PC-3 (cell line): ENCODE data around the gene PPP2R1B. TPM values are rescaled to one million over a fixed set of nuclear protein-coding genes. Genes with fewer than 3 reads are reported as not detected.
"Not testable (repeated sequence)": the region's sequence is repeated elsewhere in the genome, so short reads cannot be mapped to it uniquely, and the experiment has no call there.

Experiments
- ATAC-seq: fragments of 200-7000 bp; cut with Tn5 transposase; 2 replicates; pipeline ENCODE4 v1.9.1; 2020; ENCODE audit warnings: mild to moderate bottlenecking, moderate library complexity
- BruUV-seq: library from RNA; stranded (reverse); fragments of 400-500 nt; replicated peaks from 2 replicates; lab custom pipeline; 2021; lab: Mats Ljungman, UMichigan
- CTCF ChIA-PET: fragments of 300-600 bp; sonication (Branson Sonifier 250); formaldehyde crosslinking; loops from one replicate; lab custom pipeline; 2022; ENCODE audit warnings: antibody characterized with exemption; lab: Charles Lee
- POLR2A ChIA-PET: fragments of 300-600 bp; sonication (Branson Sonifier 250); formaldehyde crosslinking; loops from one replicate; lab custom pipeline; 2022; ENCODE audit warnings: antibody characterized with exemption; ENCODE audit not compliant: unreplicated experiment; lab: Charles Lee
- DNase-seq: peaks from one replicate; pipeline ENCODE4 v3.0.0-alpha.2; 2015
- H2AFZ ChIP-seq: fragments of 300-600 bp; sonication (generic); 2 replicates; pipeline ENCODE4 v1.6.0; 2016; ENCODE audit warnings: antibody characterized with exemption, low read length
- H3F3A ChIP-seq: fragments of 300-600 bp; sonication (generic); one replicate; pipeline ENCODE4 v1.6.0; 2017; ENCODE audit warnings: antibody characterized with exemption, low read length, control low read depth, mild to moderate bottlenecking; ENCODE audit not compliant: unreplicated experiment
- H3K27ac ChIP-seq: fragments of 300-600 bp; sonication (generic); 2 replicates; pipeline ENCODE4 v1.5.1; 2016; ENCODE audit warnings: mild to moderate bottlenecking, low read length
- H3K27me3 ChIP-seq: fragments of 300-600 bp; sonication (generic); 2 replicates; pipeline ENCODE4 v1.6.1; 2016; ENCODE audit warnings: low read length, mixed read lengths
- H3K36me3 ChIP-seq: fragments of 300-600 bp; sonication (generic); 2 replicates; pipeline ENCODE4 v1.6.1; 2016; ENCODE audit warnings: low read depth, mixed run types, low read length, mixed read lengths
- H3K4me1 ChIP-seq: fragments of 300-600 bp; sonication (generic); 2 replicates; pipeline ENCODE4 v1.5.1; 2016; ENCODE audit warnings: low read length; ENCODE audit not compliant: insufficient read depth
- H3K4me2 ChIP-seq: fragments of 300-600 bp; sonication (generic); 2 replicates; pipeline ENCODE4 v1.6.0; 2016; ENCODE audit warnings: low read length
- H3K4me3 ChIP-seq: fragments of 300-600 bp; sonication (generic); 2 replicates; pipeline ENCODE4 v1.5.1; 2016; ENCODE audit warnings: mild to moderate bottlenecking, low read length, mixed read lengths
- H3K79me2 ChIP-seq: fragments of 300-600 bp; sonication (generic); 2 replicates; pipeline ENCODE4 v1.6.1; 2017; ENCODE audit warnings: low read length, mixed read lengths
- H3K9ac ChIP-seq: fragments of 300-600 bp; sonication (generic); 2 replicates; pipeline ENCODE4 v1.6.0; 2016; ENCODE audit warnings: mild to moderate bottlenecking, low read length
- H3K9me2 ChIP-seq: fragments of 300-600 bp; sonication (generic); replicated peaks from 2 replicates; pipeline ENCODE4 v1.6.1; 2016; ENCODE audit warnings: mixed run types, low read length, mixed read lengths
- H3K9me3 ChIP-seq: fragments of 300-600 bp; sonication (generic); 2 replicates; pipeline ENCODE4 v1.6.1; 2016; ENCODE audit warnings: low read length, mixed read lengths
- H4K20me1 ChIP-seq: fragments of 300-600 bp; sonication (generic); 2 replicates; pipeline ENCODE4 v1.6.1; 2016; ENCODE audit warnings: low read length, mixed read lengths
- CTCF ChIP-seq: fragments of 300-600 bp; sonication (generic); conservative IDR thresholded peaks from 2 replicates; pipeline ENCODE4 v1.5.1; 2017; ENCODE audit warnings: antibody characterized with exemption, low read depth, mild to moderate bottlenecking, low read length
- EZH2 ChIP-seq: fragments of 300-600 bp; sonication (generic); IDR thresholded peaks from one replicate; pipeline ENCODE4 v1.6.1; 2017; ENCODE audit warnings: antibody characterized with exemption, mild to moderate bottlenecking, low read length; ENCODE audit not compliant: unreplicated experiment
- EZH2phosphoT487 ChIP-seq: fragments of 300-600 bp; sonication (generic); IDR thresholded peaks from 2 replicates; pipeline ENCODE4 v1.6.1; 2018; ENCODE audit warnings: mild to moderate bottlenecking, antibody characterized with exemption, low read length, borderline replicate concordance
- intact Hi-C: fragments of 100-400 bp; cut with micrococcal nuclease; formaldehyde crosslinking; loops from 2 replicates; pipeline ENCODE4 v1.9.0; 2023
- total RNA-seq: library from RNA; depleted of rRNA; stranded (reverse); fragments of >200 nt; gene quantifications from 2 replicates; pipeline ENCODE4 v1.2.3, GENCODE V29; 2014

Gene PPP2R1B
- total RNA-seq, 1 experiment from 2014 or later: 41.5 TPM

- peak overlapping the region; percentile 81 for H3K27ac ChIP-seq
- H3K4me3 ChIP-seq: peak overlapping the region; percentile 20
- TF ChIP-seq EZH2: no peak
- no peak for TF ChIP-seq EZH2phosphoT487
- no peak for TF ChIP-seq CTCF
- H3K9ac ChIP-seq: peak overlapping the region; percentile 46
- intact Hi-C loops: loop anchor here (1.0 kb wide), 5 partner anchors 12 to 115 kb away; partner anchors contain the start of gene PPP2R1B
- no peaks in the 10 kb centered on the region for H3K9me2 ChIP-seq
- no peaks in the 10 kb centered on the region for H4K20me1 ChIP-seq
- ChIA-PET CTCF (interaction anchor here (0.5 to 1.0 kb wide), 2 partner anchors 16 to 21 kb away, joined by 3 to 4 read pairs; no protein-coding TSS in a partner anchor), POLR2A (interaction anchor here (0.6 kb wide), 2 partner anchors 11 to 47 kb away, joined by 4 to 5 read pairs; partner anchors contain the start of gene PPP2R1B)
- ATAC-seq (0 out of 2 replicates have a peak, but pooled peaks have one; percentile 2), DNase-seq (no peak)
- H3K27me3 ChIP-seq: no peaks in the 10 kb centered on the region
- peak overlapping the region; percentile 72 for H3K4me2 ChIP-seq
- peak overlapping the region; percentile 8; the same call in 1 of the 2 replicates for H2AFZ ChIP-seq
- H3K4me1 ChIP-seq: peaks cover 21% of the 10 kb centered on the region
- H3K79me2 ChIP-seq: no peaks in the 10 kb centered on the region
- no TSS peak for BruUV-seq
- no peaks in the 10 kb centered on the region for H3K9me3 ChIP-seq
- H3K36me3 ChIP-seq: peaks cover 25% of the 10 kb centered on the region
- H3F3A ChIP-seq: peaks cover 11% of the 10 kb centered on the region
These were observed 47.3 kb downstream of the PPP2R1B start for GRCh38 chr11:111718859-111719258.

GRCh38 chr11:111718436-111718835 lies 47.8 kb downstream of the PPP2R1B start:
- no TSS peak for BruUV-seq
- Histone ChIP-seq H3F3A (peaks cover 11% of the 10 kb centered on the region), H3K9me3 (no peaks in the 10 kb centered on the region), H3K79me2 (no peaks in the 10 kb centered on the region), H4K20me1 (no peaks in the 10 kb centered on the region), H3K4me3 (peak overlapping the region; percentile 20), H3K9me2 (no peaks in the 10 kb centered on the region), H3K9ac (peak overlapping the region; percentile 46), H3K4me1 (peaks cover 21% of the 10 kb centered on the region), H3K27me3 (no peaks in the 10 kb centered on the region), H3K27ac (peak overlapping the region; percentile 81), H3K4me2 (peak overlapping the region; percentile 72), H3K36me3 (peaks cover 24% of the 10 kb centered on the region), H2AFZ (peak overlapping the region; percentile 8; the same call in 1 of the 2 replicates)
- ATAC-seq: peak; percentile 96
- ChIA-PET POLR2A (interaction anchor here (0.5 to 0.6 kb wide), 3 partner anchors 11 to 114 kb away, joined by 3 to 5 read pairs (median 4); partner anchors contain the start of gene PPP2R1B), CTCF (interaction anchor here (0.6 to 1.2 kb wide), 3 partner anchors 16 to 163 kb away, joined by 3 to 4 read pairs (median 3); no protein-coding TSS in a partner anchor)
- DNase-seq: peak; percentile 98
- TF ChIP-seq EZH2 (no peak), CTCF (no peak; the same call in 1 of the 2 replicates), EZH2phosphoT487 (no peak)
- intact Hi-C loops: loop anchor here (1.0 kb wide), 5 partner anchors 13 to 114 kb away; partner anchors contain the start of gene PPP2R1B

- H3K79me2 ChIP-seq, H3K9ac ChIP-seq, H3K4me3 ChIP-seq, H4K20me1 ChIP-seq, H3K9me3 ChIP-seq, H2AFZ ChIP-seq, ATAC-seq, DNase-seq, H3K9me2 ChIP-seq, POLR2A ChIA-PET, BruUV-seq, H3K27me3 ChIP-seq: not testable (repeated sequence)
- H3K4me1 ChIP-seq: peaks cover 21% of the 10 kb centered on the region
- H3K36me3 ChIP-seq: peaks cover 24% of the 10 kb centered on the region
- peak overlapping the region; percentile 72 for H3K4me2 ChIP-seq
- CTCF ChIA-PET: interaction anchor here (0.6 to 1.2 kb wide), 2 partner anchors 45 to 113 kb away, joined by 3 read pairs; no protein-coding TSS in a partner anchor
- peaks cover 11% of the 10 kb centered on the region for H3F3A ChIP-seq
- intact Hi-C loops: loop anchor here (1.0 kb wide), 5 partner anchors 14 to 113 kb away; partner anchors contain the start of gene PPP2R1B
- peak overlapping the region; percentile 81 for H3K27ac ChIP-seq
These were observed 48.5 kb downstream of the PPP2R1B start for GRCh38 chr11:111717660-111718059.
